Thyroid gland (tissue), 4 donors: Measurements from ENCODE around the gene IMP3. TPM values are rescaled to one million over a fixed set of nuclear protein-coding genes. Genes with fewer than 3 reads are reported as not detected.

Experiments used
- DNase-seq, 2 donors: peaks; one replicate each; pipeline ENCODE4 v3.0.0-alpha.2; 2019
- H3K27ac ChIP-seq, 3 donors: fragments of 200-600 bp; sonication (generic); 1 replicate in 2 of 3; 2 replicates in 1 of 3; pipeline ENCODE4 v1.5.1; 2016 to 2019; ENCODE audit warnings: mild to moderate bottlenecking in 1 of 3, moderate library complexity in 1 of 3
- H3K27me3 ChIP-seq: fragments of 200-600 bp; sonication (generic); one replicate; pipeline ENCODE4 v1.5.1; 2019
- H3K36me3 ChIP-seq, 2 donors: fragments of 200-600 bp; sonication (generic); one replicate each; pipeline ENCODE4 v1.5.1; 2016 to 2019
- H3K4me1 ChIP-seq, 2 donors: fragments of 200-600 bp; sonication (generic); one replicate each; pipeline ENCODE4 v1.5.1; 2017 to 2019
- H3K4me3 ChIP-seq, 3 donors: fragments of 200-600 bp; sonication (generic); replicated peaks in 1 of 3; 1 replicate in 2 of 3; 2 replicates in 1 of 3; pipeline ENCODE4 v1.5.1; 2016; ENCODE audit warnings: mild to moderate bottlenecking in 1 of 3
- H3K9me3 ChIP-seq: fragments of 200-600 bp; sonication (generic); one replicate; pipeline ENCODE4 v1.5.1; 2017
- POLR2A ChIP-seq, 2 donors: fragments of 450-650 bp; IDR thresholded peaks; one replicate each; pipeline ENCODE4 v1.6.1; 2017; ENCODE audit warnings: antibody characterized with exemption in 2 of 2, mild to moderate bottlenecking in 2 of 2, moderate library complexity in 1 of 2
- WGBS, 2 donors: methylation state at CpG; one replicate each; pipeline ENCODE4 v1.1.5; 2017; 5-methylcytosine and 5-hydroxymethylcytosine counted together
- intact Hi-C: fragments of 100-400 bp; cut with DNase I; formaldehyde crosslinking; loops from one replicate; pipeline ENCODE4 v1.15.1; 2023
- total RNA-seq, 4 donors: library from RNA; depleted of rRNA; stranded (reverse); fragments of >200 nt; gene quantifications; one replicate each; pipeline ENCODE4 v1.2.3, GENCODE V29; 2016
- TF ChIP-seq, protein P1 (sequence below), 6 experiments: fragments of 200-600 bp in 3 of 6; fragments of 450-650 bp in 3 of 6; sonication (generic) in 3 of 6; IDR thresholded peaks; one replicate each; pipeline ENCODE4 v1.5.1; 2016 to 2019; ENCODE audit warnings: antibody characterized with exemption in 6 of 6, mild to moderate bottlenecking in 2 of 6, inconsistent platforms in 1 of 6, moderate library complexity in 1 of 6

The IMP3 gene
- total RNA-seq, 4 donors from 2014 or later: 75.2 to 187 (median 133) TPM

GRCh38 chr15:75590239-75590638 lies 49.8 kb downstream of the IMP3 start:
- intact Hi-C loops: no loop called here
- WGBS, 2 donors: 93 to 100% methylated on average over 2 of the region's 2 CpGs
- no peak overlapping the region for H3K4me3 ChIP-seq
- H3K27me3 ChIP-seq: no peaks in the 10 kb centered on the region
- no peak overlapping the region for H3K27ac ChIP-seq
- no peak for DNase-seq
- H3K4me1 ChIP-seq: peaks cover 11 to 12% of the 10 kb centered on the region in 2 donors
- no peaks in the 10 kb centered on the region for H3K36me3 ChIP-seq
- no peak for TF ChIP-seq POLR2A (IDR thresholded peaks at IDR 0.05)
- TF ChIP-seq, protein P1, sequence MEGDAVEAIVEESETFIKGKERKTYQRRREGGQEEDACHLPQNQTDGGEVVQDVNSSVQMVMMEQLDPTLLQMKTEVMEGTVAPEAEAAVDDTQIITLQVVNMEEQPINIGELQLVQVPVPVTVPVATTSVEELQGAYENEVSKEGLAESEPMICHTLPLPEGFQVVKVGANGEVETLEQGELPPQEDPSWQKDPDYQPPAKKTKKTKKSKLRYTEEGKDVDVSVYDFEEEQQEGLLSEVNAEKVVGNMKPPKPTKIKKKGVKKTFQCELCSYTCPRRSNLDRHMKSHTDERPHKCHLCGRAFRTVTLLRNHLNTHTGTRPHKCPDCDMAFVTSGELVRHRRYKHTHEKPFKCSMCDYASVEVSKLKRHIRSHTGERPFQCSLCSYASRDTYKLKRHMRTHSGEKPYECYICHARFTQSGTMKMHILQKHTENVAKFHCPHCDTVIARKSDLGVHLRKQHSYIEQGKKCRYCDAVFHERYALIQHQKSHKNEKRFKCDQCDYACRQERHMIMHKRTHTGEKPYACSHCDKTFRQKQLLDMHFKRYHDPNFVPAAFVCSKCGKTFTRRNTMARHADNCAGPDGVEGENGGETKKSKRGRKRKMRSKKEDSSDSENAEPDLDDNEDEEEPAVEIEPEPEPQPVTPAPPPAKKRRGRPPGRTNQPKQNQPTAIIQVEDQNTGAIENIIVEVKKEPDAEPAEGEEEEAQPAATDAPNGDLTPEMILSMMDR (IDR thresholded peaks at IDR 0.05): no peak
- H3K9me3 ChIP-seq: no peaks in the 10 kb centered on the region

Other genes starting within 250 kb of the IMP3 start
- gene SIN3A, start 188.5 kb downstream of the IMP3 start, total RNA-seq: 100 to 1,000 TPM in 1 of 4 donors, 10 to 100 TPM in 3; 51.4 to 146 (median 84.2) TPM
- gene PTPN9, start 60.9 kb downstream of the IMP3 start, total RNA-seq: 10 to 100 TPM; 66.4 to 83.5 (median 73.6) TPM
- 10 to 100 TPM; 24.7 to 31.8 (median 27.8) TPM for gene SNUPN, start 14.5 kb downstream of the IMP3 start, total RNA-seq
- gene SNX33, start 7.7 kb upstream of the IMP3 start, total RNA-seq: 10 to 100 TPM; 22.8 to 28.7 (median 26.5) TPM
- 10 to 100 TPM in 1 of 4 donors, 1 to 10 TPM in 3; 2.4 to 10.5 (median 3.2) TPM for gene CSPG4, start 72.6 kb upstream of the IMP3 start, total RNA-seq
- 10 to 100 TPM; 35.8 to 52.3 (median 44.9) TPM for gene UBE2Q2, start 203.2 kb upstream of the IMP3 start, total RNA-seq